Fibroblast of skin of right biceps (primary cell): Measurements from ENCODE around the gene OR5H1.
"Not testable (repeated sequence)": the region's sequence is repeated elsewhere in the genome, so short reads cannot be mapped to it uniquely, and the experiment has no call there.

Experiments used
- DNase-seq: peaks from one replicate; pipeline ENCODE4 v3.0.0-alpha.2; 2013

Gene OR5H1

GRCh38 chr3:98130421-98130820, at the start of gene OR5H1:
TSS of gene OR5H1 (plus strand) at chr3:98130721. CDS start at chr3:98132698, 1,977 bp downstream.
- DNase-seq, result no peak

- DNase-seq, result no peak
Observed at GRCh38 chr3:98086873-98087272, 43.6 kb upstream of the OR5H1 start, which contains the start of gene OR5AC2. TSS of gene OR5AC2 (plus strand) at chr3:98087173. CDS start at chr3:98087173, 0 bp downstream.

DNA sequence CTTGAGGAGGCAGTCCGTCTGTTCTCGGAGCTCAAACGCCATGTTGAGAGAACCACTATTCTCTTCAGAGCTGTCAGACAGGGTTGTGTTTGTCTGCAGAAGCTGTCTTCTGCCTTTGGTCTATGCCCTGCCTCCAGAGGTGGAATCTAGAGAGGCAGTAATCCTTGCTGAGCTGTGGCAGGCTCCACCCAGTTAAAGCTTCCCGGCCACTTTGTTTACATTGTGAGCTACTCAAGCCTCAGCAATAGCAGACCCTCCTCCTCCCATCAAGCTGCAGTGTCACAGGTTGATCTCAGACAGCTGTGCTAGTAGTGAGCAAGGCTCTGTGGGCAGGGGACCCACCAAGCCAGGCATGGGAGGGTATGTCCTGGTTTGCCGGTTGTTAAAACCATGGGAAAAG, 34.6 kb upstream of the OR5H1 start:
- no peak for DNase-seq

DNA sequence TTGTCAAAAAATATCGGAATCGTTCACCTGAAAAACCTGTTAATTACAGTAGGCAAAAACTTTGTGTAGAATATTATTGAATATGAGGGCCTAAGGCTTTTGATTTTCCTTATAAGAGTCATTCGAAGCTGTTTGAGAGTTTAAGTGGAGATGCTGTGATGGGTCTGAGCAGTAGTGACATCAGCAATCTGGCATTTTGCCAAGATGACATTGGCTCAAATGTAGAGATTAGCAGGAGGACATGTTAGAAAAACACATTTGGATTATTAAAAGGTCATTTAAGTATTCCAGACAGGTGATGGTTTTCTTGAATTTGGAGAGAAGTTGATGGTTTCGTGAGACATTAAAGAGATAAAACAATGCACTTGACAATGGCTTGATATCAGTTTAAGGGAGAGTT, 30.7 kb upstream of the OR5H1 start:
- no peak for DNase-seq

DNA sequence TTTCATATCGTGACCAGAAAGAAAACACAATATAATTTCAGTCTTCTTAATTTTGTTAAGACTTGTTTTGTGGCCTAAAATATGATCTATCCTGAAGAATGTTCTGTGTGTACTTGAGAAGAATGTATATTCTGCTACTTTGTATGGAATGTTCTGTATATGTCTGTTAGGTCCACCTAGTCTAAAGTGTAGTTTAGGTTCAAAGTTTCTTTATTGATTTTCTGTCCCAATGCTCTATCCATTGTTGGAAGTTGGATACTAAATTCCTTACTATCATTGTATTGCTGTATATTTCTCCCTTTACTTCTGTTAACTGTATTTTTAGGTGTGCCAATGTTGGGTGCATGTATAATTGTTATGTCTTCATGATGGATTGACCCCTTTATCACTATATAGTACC, 22.4 kb upstream of the OR5H1 start:
- DNase-seq, result no peak

DNA sequence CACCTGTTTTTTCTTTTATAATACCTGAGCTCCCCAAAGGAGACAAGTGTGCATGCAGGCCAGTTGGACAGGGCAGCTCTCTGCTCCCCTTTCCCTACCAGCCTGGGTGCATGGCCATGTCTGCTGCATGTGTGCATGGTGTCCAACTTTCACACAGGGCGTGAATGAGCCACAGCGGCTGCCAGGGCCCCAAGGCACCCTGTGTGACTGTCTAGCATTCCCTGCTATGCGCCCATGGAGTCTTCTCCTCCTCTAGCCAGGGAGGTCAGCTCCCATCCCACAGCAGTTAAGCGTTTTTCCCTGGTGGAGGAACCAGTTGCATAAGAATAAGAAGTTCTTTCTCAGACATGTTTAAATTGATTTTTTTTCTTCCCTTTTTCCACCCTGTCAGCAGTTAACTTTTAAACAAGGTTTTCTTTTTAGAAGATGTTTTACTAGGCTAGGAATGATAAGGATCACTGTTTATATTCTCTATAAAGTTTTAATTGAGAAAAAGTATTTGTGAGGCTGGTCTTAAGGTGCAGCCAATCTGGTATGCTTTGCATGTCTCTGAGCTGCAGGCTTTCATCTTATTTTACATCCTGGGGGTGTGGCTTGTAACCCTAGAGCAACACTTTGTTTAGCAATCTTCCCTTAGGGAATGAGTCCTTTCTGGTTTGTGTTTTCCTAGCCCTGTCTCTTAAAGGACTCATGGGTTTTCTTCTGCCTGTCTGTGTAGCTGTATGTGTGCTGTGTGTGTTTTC, 20.5 kb upstream of the OR5H1 start:
- DNase-seq, result no peak

GRCh38 chr3:98110550-98110908, 20.0 kb upstream of the OR5H1 start:
- DNase-seq, result no peak

GRCh38 chr3:98114264-98114663, 16.3 kb upstream of the OR5H1 start:
- no peak for DNase-seq

DNA sequence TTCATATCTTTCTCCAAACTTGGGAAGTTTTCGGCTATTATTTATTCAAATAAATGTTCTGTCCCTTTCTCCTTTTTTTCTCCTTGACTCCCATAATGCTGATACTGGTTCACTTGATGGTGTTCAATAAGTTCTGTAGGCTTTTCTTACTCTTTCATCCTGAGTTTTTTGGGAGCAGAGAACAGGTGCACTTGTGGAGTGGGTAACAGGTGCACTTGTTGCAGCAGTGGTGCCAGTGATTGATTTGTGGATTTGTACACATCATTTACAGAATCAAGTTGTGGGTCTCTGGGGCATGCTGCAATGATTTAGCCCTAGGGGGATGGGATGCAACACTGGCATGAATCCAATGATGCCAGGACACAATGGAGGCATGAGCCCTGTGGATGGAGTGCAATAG, 14.8 kb upstream of the OR5H1 start:
- no peak for DNase-seq

DNA sequence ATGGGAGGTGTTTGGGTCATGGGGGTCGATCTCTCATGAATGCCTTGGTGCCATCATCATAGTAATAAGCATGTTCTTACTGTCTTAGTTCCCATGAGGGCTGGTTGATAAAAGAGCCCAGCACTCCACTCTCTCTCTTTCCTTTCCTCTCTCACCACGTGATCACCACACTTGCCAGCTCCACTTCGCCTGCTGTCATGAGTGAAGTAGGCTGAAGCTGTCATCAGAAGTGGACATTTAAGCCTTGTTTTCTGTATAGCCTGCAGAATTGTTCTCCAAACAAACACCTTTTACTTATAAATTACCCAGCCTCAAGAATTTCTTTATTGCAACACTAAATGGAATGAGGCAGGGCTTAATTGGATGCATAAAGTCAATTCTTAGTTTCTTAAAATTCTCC, 6.1 kb downstream of the OR5H1 start:
- no peak for DNase-seq

- DNase-seq, result not testable (repeated sequence)
Observed at GRCh38 chr3:98137826-98138557, 7.5 kb downstream of the OR5H1 start.

DNA sequence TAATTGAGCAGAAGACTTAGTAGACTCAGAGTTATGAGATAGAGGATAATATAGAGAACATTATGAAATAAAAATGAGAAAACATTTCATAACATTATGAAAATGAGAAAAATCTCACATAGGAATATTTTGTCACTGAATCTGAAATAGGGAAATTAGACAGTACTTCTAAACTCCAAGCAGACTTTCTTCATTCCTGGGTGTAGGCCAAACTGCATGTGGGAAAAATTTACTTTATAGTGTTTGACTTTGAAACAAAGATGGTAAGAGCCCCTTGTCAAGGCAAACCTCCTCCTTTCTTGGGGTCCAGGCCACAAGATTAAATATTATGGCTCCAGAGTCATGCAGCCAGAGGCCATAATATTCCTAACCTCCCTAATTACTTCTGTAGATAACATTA, 10.0 kb downstream of the OR5H1 start:
- no peak for DNase-seq

GRCh38 chr3:98147179-98147578, 16.7 kb downstream of the OR5H1 start, which contains the start of gene OR5H14:
TSS of gene OR5H14 (plus strand) at chr3:98147479. CDS start at chr3:98149386, 1,907 bp downstream.
- DNase-seq, result no peak

GRCh38 chr3:98148751-98149150, 18.2 kb downstream of the OR5H1 start:
- DNase-seq, result no peak

DNA sequence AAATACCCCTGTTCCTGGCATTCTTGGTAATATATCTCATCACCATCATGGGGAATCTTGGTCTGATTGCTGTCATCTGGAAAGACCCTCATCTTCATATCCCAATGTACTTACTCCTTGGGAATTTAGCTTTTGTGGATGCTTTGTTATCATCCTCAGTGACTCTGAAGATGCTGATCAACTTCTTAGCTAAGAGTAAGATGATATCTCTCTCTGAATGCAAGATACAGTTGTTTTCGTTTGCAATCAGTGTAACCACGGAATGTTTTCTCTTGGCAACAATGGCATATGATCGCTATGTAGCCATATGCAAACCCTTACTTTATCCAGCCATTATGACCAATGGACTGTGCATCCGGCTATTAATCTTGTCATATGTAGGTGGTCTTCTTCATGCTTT, 18.9 kb downstream of the OR5H1 start:
- DNase-seq, result not testable (repeated sequence)

DNA sequence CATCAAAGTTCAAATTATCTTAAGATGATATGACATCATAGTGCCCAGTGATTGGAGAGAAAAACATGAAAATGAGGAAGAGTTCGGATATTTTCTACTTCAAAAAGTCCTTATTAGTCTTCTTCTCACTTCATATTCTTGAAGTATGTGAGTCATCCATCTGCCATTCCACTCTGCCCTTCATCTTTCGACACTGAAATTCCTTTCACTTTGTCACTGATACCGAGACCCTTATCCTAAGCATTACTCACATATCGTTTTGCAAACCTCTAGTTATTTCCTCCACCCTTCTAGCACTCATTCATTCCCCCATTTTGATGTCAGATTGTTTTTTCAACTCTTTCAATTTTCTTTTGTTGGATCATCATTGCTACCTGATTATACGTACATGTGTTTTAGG, 20.7 kb downstream of the OR5H1 start:
- DNase-seq, result no peak

GRCh38 chr3:98166396-98166795, 35.9 kb downstream of the OR5H1 start, which contains the start of gene OR5H15:
TSS of gene OR5H15 (plus strand) at chr3:98166696. CDS start at chr3:98168700, 2,004 bp downstream.
- no peak for DNase-seq

DNA sequence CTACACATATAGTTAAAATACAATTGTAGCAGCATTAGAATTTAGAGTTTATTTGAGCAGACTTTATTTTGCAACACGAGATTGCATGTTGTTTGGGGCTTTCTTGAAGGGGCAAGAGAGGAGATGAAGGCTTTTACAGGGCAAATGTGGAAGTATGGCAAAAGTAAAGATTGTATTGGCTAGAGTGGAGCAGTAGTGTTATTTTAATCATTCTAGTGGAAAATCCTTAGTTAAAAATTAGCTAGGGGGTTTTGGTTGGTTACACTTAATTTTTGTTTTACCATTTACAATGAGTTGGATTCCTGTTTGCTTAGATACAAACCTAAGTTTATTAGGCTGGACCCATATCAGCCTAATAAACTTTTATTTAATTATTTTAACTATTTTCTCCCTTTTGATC, 40.5 kb downstream of the OR5H1 start:
- DNase-seq, result no peak

- no peak for DNase-seq
Observed at GRCh38 chr3:98172621-98173020, 42.1 kb downstream of the OR5H1 start.

DNA sequence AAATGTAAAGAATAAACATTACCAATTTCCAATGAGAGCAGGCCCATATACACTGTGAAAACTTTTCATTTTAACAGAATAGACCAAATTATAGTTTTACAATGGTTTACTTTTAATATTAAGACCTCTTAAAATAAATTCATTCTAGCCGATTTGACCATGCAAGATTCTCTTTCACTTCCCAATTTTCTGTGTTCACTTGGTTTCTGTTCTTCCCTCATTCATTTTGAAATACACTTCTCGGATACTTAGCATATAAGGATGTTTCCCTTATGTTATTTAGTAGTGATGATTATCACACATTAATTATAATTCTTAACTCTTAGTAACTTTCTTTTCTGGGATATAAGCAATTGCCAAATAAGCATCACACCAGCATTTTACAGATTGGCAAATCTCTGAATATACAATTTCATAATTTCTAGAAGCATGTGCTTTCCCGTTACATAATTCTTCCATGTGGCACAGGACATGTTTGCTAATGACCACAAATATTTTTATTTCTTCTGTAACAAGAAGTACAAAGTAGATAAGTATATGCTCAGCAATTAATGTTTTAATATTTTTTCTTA, 49.9 kb downstream of the OR5H1 start:
- no peak for DNase-seq

DNA sequence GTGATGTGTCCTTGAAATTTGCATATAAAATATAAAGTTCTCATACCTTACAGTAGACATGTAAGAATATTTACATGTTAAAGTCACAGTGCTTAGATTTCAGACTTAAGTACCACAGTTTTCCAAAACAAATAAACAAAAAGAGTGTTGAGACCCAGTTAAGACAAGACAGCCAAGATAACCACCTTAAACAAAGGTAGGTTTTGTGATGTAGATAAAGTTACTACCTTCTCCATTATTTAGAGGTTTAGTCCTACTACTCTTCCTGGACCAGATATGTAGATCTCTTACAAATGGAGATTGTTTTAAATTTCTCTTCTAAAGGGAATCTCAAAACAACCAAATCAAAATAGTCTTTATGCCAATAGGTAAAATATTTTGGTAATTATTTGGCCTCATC, 51.7 kb downstream of the OR5H1 start:
- DNase-seq, result no peak

DNA sequence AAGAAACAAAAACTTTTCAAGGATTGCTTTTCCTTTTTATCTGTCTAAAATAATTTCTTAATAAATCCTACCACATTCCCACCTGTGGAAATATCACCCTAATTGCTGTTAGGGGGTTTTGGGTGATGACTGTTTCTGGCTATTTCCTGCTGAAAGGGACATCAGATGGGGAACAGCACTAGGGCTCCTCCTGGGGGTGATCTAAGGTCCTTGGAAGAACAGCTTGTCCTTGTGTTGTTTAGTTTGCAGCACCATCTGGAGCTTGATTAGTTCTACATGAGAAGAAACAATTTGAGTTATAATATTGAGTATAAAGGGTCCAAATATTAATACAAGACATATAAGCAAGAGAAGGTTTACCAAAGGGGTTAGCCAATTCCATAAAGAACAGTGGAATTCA, 54.7 kb downstream of the OR5H1 start:
- DNase-seq, result no peak
